HG02798 (cell line): ENCODE measurements around the gene KRT35.

ENCODE experiments used
- ATAC-seq: cut with Tn5 transposase; IDR thresholded peaks from one replicate; pipeline ENCODE4 v1.9.1; 2021; ENCODE audit warnings: mild to moderate bottlenecking; ENCODE audit not compliant: unreplicated experiment, poor library complexity

Gene KRT35

DNA sequence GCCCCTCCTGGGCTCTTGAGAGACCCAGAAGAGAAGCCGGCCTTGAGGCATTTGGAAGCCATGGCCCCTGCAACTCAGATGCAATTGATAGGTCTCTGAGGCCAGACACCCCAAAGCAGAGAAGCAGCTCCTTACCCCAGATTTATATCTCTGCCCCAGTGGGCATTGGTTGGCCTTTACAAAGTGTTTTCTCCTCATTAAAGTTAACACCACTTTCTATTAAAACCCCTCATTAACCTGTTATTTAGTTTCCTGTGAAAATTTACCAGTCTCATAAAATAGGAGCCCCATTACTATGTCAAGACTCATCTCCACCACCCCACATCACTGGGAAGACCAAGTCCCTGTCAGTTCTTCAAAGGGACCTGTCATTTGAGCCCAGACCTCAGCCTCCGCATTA is at the start of gene KRT35:
Gene KRT35 (minus strand): TSS at position 116 of the 400 bp plus-strand sequence. CDS start 54 bp downstream, at position 62.
- ATAC-seq = no peak

DNA sequence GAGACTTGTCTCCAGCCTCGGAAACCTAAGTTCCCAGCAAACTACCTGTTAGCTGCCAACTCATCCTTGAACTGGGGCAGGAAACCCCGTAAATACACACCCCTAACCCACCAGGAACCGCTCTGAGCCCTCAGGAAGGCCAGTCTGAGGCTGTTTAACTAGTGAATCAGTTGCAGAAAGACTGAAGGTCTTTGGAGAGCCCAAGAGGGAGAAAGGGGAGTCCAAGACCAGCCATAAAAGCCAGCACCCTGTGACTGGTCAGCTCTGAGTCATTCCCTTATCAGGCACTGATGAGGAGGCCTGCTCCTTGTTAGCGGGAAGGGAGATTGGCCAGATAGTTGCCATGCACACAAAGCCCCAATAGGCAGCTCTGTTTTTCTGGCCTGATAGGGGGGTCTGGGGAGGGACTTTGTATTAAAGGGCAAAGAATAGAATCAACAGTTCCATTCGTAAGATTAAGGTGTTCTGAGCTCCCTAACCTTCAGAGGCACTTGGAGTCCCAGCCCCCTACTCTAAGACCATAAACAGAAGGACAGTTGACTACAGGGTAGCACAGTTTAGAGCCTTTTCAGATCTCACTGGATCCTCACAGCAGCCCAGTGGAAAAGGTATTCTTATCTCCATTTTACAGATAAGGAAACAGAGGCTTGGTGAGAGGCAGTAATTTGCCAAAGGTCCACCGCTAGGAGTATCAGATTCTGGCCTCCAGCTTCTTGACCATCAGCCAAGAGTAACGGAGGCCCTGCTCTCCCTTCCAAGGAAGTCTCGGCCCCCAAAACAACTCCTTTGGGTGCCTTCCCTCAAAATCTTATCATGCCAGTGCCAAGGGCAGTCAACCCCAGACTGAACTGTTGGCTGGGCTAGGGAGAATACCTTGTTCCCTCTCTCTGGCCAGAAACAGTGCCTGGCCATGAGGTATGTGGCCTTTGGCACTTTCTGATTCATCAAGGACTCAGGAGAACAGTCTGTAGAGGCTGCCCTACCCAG is 49.4 kb upstream of the KRT35 start:
- no peak for ATAC-seq

DNA sequence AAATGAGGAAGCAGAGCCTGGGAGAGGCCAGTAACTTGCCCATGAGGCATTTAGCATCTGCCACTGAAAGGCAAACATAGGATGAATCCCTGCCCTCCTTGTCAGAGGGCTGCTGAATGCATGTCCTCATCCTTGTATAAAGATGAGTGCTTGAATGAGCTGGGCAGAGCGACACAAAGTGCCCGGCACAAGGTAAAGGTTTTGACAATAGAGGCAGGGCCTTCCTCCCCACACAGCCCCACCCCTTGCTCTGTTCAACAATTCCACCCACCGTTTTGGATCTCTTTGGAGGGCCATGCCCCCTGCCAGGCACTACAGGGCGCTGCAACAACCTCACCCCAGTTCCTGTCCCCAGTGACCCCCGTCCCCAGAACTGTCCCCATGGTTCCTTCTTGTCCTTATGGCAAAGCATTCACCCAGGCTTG is 48.6 kb upstream of the KRT35 start:
- ATAC-seq = no peak

DNA sequence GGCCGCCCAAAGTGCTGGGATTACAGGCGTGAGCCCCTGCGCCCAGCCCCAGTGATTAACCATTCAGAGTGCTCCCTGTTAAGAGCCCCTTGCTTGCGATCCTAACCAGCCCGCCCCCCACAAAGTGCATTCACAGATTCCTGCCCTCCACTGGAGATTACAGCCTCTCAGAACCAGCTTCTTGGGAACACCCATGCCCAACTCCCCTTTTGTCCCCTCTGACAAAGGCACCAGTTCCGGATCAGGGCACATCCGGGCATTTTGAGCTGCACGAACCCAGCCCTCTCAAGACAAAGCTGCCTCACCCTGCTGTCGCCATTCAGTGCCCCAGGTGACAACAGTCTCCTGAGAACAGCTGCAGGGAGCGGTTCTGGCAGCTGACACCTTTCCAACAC is 48.0 kb upstream of the KRT35 start:
- ATAC-seq = no peak

DNA sequence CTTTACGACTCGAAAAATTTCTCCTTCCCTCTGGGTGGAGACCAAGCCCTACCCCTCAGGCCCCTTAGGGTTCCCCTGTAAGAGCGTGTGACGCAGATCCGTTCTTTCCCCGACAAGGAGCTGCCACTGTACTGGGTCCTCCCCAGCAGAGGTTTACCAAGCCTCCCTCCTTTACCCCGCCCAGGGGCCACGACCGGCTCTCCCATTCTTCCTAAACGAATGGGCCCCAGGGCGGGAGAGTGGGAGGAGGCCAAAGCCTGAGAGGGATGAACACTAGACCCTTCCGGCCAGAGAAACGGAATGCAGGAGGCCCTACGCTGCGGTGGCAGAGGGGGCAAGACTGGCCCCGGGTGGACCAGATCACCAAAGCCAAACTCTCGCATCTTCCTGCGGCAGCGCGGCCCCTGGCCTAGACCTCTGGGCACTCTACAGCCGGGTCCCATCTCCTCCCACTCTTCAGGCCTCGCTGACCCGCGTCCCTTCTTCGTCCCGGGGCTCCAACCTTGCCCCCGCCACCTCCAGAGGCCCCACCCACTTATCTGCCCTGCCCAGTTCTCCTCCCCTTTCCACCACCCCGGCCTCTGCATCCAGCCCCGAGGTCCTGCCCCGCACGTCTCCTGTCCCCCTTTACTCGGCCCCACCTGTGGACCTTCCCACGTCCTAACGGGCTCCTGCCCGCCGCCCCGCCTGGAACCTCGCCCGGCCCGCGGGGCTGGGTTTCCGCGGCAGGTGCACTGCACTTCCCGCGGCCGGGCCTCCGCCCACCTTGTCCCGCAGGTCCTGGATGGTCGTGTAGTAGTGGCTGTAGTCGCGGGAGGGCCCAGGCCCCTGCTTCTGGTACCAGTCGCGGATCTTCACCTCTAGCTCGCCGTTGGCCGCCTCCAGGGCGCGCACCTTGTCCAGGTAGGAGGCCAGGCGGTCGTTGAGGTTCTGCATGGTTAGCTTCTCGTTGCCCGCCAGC is 46.4 kb upstream of the KRT35 start:
- no peak for ATAC-seq

DNA sequence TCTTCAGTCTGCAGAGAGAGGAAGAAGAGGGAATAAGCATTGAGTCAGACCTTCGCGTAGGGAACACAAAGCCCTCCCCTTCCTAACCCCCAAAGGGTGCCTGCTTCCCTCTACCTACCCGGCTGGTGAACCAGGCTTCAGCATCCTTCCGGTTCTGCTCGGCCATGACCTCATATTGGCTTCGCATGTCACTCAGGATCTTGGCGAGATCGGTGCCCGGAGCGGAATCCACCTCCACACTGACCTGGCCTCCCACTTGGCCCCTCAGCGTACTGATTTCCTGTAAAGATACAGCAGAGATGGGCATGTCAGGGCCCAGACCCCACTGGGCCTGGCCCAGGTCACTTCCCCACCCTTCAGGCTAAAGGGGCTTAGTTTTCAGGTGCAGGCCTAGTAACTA is 43.3 kb upstream of the KRT35 start:
- ATAC-seq = no peak

DNA sequence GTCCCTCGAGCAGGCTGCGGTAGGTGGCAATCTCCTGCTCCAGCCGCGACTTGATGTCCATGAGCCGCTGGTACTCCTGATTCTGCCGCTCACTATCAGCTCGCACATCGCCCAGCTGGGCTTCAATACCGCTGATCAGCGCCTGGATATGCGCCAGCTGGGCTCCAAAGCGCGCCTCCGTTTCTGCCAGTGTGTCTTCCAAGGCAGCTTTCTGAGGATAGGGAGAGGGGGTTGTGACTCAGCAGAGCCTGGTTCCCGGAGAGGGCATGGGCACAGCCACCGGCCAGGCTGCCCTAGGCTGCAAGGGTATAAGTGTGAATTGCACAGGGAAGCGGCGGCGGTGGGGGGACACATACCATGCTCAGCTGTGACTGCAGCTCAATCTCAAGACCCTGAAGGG is 42.8 kb upstream of the KRT35 start:
- no peak for ATAC-seq

DNA sequence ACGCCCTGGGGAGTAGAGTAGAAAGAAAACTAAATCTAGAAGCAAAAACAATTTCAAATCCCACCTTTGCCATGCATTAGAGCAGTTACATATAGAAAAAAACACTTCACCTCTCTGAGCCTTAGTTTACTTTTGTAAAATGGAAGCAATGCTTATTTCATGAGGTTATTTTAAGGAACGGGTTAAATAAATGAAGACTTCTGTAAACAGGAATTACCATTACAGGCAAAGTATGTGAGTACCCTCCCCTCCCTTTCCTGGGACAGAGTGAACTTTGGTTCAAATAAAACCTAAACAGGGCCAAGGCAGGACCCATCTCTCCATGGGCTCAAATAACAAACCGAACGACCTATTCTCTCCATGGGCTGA is 42.3 kb upstream of the KRT35 start:
- no peak for ATAC-seq

DNA sequence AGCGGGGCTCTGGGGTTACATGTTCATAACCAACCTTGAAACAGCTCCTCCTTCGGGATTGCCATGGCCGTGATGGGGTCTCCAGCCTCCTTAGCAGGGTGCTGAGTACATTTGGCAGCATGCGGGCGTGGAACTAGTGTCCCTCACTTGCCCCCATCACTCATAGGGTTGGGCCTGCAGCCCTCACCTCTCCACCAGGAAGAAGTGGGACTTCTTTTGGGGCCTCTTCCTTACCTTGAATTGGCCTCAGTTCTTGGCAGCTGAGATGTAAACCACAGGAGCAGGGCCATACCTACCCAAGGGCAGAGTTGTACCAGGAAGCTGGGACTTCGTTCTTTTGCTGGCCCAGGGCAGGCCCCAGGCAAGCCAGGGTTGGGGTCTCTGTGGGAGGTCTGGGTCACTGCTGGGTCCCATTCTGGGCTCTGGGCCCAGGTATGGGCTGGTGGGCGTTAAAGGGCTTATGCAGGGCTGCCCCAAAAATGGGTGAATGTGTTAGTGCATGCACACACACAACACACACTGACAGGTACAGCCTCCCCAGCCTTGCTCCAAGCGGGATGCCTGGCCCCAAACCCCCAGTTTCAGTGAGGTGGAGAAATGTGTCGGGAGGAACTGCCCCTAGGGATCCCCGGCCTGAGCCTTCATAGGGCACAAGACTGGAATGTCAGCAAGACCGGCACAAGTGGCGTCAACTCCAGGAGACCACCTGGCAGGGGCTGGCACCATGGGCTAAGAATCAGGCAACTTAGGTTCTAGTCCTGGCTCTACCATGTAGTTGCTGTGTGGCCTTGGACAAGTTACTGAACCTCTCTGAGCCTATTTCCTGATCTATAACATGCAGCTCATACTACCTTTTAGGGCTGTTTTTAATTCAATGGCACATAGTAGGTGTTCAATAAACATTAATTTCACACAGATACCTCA is 41.6 kb upstream of the KRT35 start:
- no peak for ATAC-seq

DNA sequence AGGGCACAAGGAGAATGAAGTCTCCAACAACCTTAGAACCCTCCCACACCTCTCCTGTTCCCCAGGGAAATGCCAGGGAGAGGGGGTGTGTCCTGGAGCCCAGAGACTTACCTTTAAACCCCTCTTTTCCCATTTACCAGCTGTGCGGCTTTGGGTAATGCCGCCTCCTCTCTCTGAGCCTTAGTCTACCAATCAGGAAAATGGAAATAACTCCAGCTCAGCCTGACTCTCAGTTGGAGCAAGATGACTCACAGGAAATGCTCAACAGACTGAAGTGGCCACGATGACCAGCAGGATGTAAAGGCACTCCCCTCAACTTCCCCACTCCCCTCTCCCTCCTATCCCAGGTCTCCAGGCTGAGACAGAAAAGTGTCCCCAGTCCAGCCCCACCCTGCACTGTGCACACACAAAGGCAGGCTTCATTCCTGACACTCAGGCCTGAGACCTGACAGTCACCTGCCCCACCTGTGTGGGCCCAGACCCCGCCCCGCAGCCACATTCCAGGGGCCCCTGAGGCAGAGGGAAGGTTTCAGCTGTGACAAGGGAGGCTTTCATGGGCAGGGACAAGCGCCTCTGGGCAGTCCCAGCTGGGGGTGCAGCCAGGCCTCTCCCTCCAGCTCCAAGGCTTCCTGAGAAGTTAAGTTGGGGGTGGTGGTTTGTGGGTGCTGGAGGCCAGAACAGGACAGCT is 40.8 kb upstream of the KRT35 start:
- no peak for ATAC-seq

DNA sequence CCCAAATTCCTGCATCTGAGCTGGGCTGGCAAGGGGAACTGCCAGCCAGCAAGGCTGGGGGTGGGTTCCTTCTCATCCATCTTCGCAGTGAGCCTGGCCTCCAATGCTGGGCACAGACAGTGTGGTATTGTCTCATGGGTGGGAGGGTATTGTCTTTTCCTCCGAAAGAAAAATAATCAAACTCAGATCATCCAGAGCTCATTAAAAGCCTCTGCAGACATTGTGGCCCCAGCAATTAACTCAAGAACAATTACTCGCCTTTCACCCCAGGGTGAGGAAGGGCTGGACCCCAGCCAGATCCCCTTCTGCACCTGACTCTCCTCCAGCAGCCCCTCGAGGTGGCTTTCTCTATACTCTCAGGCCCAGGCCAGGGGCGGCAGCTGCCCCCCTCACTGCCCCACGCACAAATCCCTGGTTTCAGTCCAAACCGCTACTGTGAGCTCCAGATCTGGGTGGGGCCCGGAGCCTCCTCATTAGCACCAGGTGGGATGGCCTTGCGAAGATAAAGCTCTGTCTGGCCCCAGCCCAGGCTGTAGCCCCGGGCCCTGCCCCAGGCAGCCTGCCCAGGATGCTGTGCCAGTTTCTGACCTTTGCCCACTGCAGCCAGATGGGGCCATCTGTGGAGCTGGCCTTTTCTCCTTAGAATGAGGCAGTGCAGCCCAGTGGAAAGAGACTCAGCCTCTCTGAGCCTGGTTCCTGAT is 40.0 kb upstream of the KRT35 start:
- no peak for ATAC-seq

DNA sequence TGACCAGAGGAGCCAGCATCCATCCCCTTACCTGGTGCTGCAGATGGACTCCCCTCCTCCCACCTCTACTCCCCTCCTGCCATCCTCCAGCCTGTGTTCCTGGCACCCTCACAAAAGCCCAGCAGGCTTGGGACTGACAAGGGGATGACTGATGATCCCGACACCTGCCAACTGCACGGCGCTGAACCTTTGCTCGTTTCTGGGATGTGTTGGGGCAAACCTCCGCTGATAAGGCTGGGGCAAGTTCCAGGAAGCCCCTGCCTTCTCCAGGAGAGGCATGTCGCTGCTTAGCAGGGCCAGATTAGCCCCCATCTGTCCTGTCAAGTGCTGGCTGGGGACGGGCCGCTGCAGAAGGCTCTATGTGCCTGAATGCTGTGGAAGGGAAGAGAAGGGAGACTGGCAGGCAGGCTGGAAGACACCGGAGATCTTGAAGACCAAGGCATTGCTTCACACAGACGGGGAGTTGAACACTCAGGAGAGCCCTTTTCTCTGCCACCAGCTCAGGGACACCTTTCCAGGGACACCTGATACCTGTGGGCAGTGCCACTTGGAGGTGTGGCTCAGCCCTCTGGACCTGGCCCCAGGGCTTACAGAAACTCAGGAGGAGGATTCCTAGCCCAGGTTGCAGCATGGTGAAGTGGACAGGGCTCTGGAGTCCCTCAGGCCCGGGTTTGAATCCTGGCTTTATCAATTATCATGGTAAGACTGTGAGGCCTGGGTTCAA is 38.7 kb upstream of the KRT35 start:
- ATAC-seq = no peak

DNA sequence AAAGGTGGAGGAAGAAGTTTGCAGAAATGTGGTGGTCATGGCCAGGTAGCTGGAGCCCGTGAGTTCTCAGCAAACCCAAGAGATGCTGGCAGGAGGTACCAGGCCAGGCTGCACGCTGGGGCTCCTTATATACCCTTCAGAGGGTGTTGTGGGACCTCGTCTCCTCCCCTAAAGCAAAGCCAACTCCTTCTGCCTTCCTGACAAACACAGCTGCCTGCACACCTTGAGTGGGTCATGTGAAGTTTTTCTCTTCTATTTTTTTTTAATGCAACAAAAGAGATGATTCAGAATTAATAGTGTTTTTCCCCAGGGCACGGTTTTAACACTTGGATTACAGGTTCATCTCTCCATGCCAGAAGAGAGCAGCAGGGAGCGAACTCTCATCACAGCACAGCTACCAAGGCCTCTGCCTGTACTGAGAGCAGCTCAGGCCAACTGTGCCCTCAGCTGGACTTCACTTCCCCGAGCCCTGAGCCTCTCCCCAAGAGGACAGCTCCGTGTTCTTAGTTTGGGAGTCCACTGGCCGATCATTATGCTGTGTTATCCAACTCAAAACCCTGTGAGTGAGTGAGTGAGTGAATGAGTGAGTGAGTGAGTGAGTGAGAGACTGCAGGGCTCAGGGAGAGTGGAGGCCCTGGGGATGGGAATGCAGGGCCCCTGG is 38.0 kb upstream of the KRT35 start, which contains the start of gene KRT15:
Gene KRT15 (minus strand): TSS at position 102 of the 661 bp plus-strand sequence. CDS start 63 bp downstream, at position 39.
- no peak for ATAC-seq

DNA sequence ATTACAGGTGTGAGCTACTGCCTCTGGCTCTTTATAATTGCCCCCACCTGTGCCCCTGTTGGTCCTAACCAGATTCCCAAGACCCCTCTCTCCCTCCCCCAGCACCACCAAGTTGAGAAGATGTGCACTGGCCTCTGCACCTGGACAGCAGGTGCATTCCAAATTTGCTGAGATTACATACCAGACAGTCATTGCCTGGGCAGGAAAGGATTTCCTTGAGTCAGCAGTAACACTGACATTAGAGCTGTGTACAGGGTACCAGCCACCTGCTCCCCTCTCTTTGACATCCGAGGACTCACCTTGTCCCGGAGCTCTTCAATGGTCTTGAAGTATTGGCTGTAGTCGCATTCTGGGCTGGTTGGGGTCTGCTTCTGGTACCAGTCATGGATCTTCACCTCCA is 37.1 kb upstream of the KRT35 start:
- no peak for ATAC-seq

DNA sequence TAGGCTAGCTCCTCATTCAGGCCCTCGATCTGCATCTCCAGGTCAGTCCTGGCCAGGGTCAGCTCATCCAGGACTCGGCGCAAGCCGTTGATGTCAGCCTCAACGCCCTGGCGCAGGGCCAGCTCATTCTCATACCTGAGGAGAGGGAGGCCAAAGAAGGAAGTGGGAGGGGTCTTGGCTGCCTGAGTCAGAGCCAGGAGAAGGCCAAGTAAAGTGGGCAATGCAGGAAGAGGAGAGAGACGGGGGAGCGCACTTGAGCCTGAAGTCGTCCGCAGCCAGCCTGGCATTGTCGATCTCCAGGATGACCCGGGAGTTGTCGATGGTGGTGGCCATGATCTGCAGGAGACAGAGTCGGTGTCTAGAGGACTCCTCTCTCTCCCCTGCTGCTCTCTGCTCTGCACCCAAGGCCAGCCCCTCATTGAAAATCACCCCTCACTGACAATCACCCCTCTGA is 35.9 kb upstream of the KRT35 start:
- no peak for ATAC-seq

DNA sequence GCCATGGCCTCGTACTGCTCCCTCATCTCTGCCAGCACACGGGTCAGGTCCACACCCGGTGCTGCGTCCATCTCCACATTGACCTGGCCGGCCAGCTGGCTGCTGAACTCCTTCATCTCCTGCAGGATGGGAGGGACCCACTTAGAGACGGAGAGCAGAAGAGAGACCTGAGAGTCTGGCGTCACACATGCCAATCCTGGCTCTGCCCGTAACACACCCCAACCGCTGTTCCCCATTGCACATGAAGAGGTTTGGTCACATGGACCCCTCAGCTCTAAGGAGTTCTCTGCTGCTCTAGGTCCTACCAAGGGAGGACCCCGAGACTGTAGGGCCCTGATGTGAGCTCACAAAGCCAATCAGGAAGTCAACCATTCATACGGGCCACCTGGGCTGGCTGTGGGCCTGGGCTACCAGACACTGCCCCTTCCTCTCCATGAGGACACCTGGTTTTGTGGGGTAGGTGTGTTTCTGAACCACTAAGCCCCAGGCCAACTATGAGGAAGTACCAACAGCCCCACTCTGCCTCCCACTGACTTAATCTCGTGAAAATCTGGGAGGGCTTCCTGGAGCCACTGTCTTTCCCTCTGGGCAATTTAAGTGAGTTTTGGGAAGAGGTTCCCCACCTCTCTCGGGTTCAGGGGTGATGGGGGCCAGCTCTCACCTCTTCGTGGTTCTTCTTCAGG is 35.3 kb upstream of the KRT35 start:
- no peak for ATAC-seq

DNA sequence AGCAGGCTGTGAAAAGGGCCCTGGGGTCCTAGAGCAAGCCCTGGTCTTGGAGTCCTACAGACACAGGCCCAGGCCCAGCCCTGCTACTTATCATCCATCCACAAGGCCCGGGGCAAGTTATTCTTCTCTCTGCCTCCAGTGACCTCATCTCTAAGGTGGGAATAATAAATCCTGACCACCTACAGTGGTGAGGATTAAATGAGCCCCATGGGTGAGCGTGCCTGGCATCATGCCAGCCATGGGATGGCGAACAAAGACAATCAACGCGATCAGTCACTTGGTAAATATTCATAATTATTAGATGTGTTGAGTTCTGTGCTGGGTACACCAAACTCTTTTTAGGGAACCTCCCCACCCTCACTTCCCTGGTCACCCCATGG is 32.2 kb upstream of the KRT35 start:
- ATAC-seq = no peak
